ENCODE results near the gene RIMKLA. TPM values are rescaled to one million over a fixed set of nuclear protein-coding genes. Genes with fewer than 3 reads are reported as not detected.

Gene RIMKLA
- total RNA-seq, 1 donor from 2014 or later, result 0.20 TPM

GRCh38 chr1:42385283-42385682, 4.7 kb downstream of the RIMKLA start:
- Histone ChIP-seq H3K4me2 (ENCODE audit: low read length) (no peak overlapping the region), H3K27me3 (ENCODE audit: insufficient read depth, low read length) (peaks cover 22% of the 10 kb centered on the region), H3K36me3 (ENCODE audit: insufficient read depth, low read length) (no peaks in the 10 kb centered on the region), H3K4me3 (ENCODE audit: insufficient read depth, low read depth, low read length) (no peak overlapping the region), H3K9me3 (ENCODE audit: insufficient read depth, low read depth, low read length) (no peaks in the 10 kb centered on the region), H3K79me2 (ENCODE audit: insufficient read depth, low read length) (no peaks in the 10 kb centered on the region), H3K9ac (ENCODE audit: low read length) (no peak overlapping the region), H2AFZ (ENCODE audit: low read depth, low read length) (no peak overlapping the region), H3K27ac (ENCODE audit: low read depth, low read length) (no peak overlapping the region), H4K20me1 (ENCODE audit: insufficient read depth, low read length) (no peaks in the 10 kb centered on the region), H3K4me1 (ENCODE audit: insufficient read depth, low read length) (no peaks in the 10 kb centered on the region)
- TF ChIP-seq CTCF (IDR thresholded peaks at IDR 0.05; ENCODE audit: insufficient read depth, low read depth, low read length) (no peak), EZH2 (IDR thresholded peaks at IDR 0.05; ENCODE audit: insufficient read depth, low read length) (no peak)
- no peak for FAIRE-seq
- peak; percentile 2 for DNase-seq (ENCODE audit: low read depth)
- no peaks in the 10 kb centered on the region for H3K9me3 Mint-ChIP-seq (ENCODE audit: unreplicated experiment)
- no peaks in the 10 kb centered on the region for H3K4me1 Mint-ChIP-seq (ENCODE audit: low read depth, unreplicated experiment)
- H3K27me3 Mint-ChIP-seq (ENCODE audit: low read depth, unreplicated experiment), result peaks cover 18% of the 10 kb centered on the region
- no peaks in the 10 kb centered on the region for H3K36me3 Mint-ChIP-seq (ENCODE audit: low read depth, unreplicated experiment)
- no peak overlapping the region for H3K4me3 Mint-ChIP-seq (ENCODE audit: unreplicated experiment)
- no peak overlapping the region for H3K27ac Mint-ChIP-seq (ENCODE audit: unreplicated experiment)

DNA sequence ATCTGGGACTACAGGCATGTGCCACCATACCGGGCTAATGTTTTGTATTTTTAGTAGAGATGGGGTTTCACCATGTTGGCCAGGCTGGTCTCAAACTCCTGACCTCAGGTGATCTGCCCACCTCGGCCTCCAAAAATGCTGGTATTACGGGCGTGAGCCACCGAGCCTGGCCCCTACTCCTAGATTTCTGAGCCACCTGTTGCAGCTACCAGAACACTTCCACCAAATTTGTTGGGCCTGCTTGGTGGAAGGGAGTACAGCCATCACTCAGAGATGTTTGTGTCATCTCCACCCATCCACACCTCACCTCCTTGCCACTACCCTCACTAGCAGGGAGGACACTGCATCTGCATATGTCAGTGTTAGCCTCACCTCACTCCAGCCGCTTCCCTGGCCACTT, 5.5 kb downstream of the RIMKLA start:
- Mint-ChIP-seq H3K4me3 (ENCODE audit: unreplicated experiment) (no peak overlapping the region), H3K9me3 (ENCODE audit: unreplicated experiment) (no peaks in the 10 kb centered on the region), H3K36me3 (ENCODE audit: low read depth, unreplicated experiment) (no peaks in the 10 kb centered on the region), H3K4me1 (ENCODE audit: low read depth, unreplicated experiment) (no peaks in the 10 kb centered on the region), H3K27me3 (ENCODE audit: low read depth, unreplicated experiment) (peaks cover 18% of the 10 kb centered on the region), H3K27ac (ENCODE audit: unreplicated experiment) (no peak overlapping the region)
- Histone ChIP-seq H3K79me2 (ENCODE audit: insufficient read depth, low read length) (no peaks in the 10 kb centered on the region), H3K27ac (ENCODE audit: low read depth, low read length) (no peak overlapping the region), H3K4me2 (ENCODE audit: low read length) (no peak overlapping the region), H3K36me3 (ENCODE audit: insufficient read depth, low read length) (no peaks in the 10 kb centered on the region), H3K4me3 (ENCODE audit: insufficient read depth, low read depth, low read length) (no peak overlapping the region), H4K20me1 (ENCODE audit: insufficient read depth, low read length) (no peaks in the 10 kb centered on the region), H3K4me1 (ENCODE audit: insufficient read depth, low read length) (no peaks in the 10 kb centered on the region), H3K9ac (ENCODE audit: low read length) (no peak overlapping the region), H3K9me3 (ENCODE audit: insufficient read depth, low read depth, low read length) (no peaks in the 10 kb centered on the region), H3K27me3 (ENCODE audit: insufficient read depth, low read length) (peaks cover 25% of the 10 kb centered on the region), H2AFZ (ENCODE audit: low read depth, low read length) (no peak overlapping the region)
- no peak for TF ChIP-seq EZH2 (IDR thresholded peaks at IDR 0.05; ENCODE audit: insufficient read depth, low read length)
- no peak for TF ChIP-seq CTCF (IDR thresholded peaks at IDR 0.05; ENCODE audit: insufficient read depth, low read depth, low read length)
- DNase-seq (ENCODE audit: low read depth), result no peak
- no peak for FAIRE-seq

GRCh38 chr1:42392255-42392654, 11.7 kb downstream of the RIMKLA start:
- Histone ChIP-seq H3K27me3 (ENCODE audit: insufficient read depth, low read length) (peaks cover 13% of the 10 kb centered on the region), H3K4me2 (ENCODE audit: low read length) (no peak overlapping the region), H2AFZ (ENCODE audit: low read depth, low read length) (no peak overlapping the region), H3K4me1 (ENCODE audit: insufficient read depth, low read length) (no peaks in the 10 kb centered on the region), H3K79me2 (ENCODE audit: insufficient read depth, low read length) (no peaks in the 10 kb centered on the region), H3K27ac (ENCODE audit: low read depth, low read length) (no peak overlapping the region), H3K36me3 (ENCODE audit: insufficient read depth, low read length) (no peaks in the 10 kb centered on the region), H3K4me3 (ENCODE audit: insufficient read depth, low read depth, low read length) (no peak overlapping the region), H3K9me3 (ENCODE audit: insufficient read depth, low read depth, low read length) (no peaks in the 10 kb centered on the region), H3K9ac (ENCODE audit: low read length) (no peak overlapping the region), H4K20me1 (ENCODE audit: insufficient read depth, low read length) (no peaks in the 10 kb centered on the region)
- Mint-ChIP-seq H3K4me1 (ENCODE audit: low read depth, unreplicated experiment) (no peaks in the 10 kb centered on the region), H3K27ac (ENCODE audit: unreplicated experiment) (no peak overlapping the region), H3K36me3 (ENCODE audit: low read depth, unreplicated experiment) (no peaks in the 10 kb centered on the region), H3K4me3 (ENCODE audit: unreplicated experiment) (no peak overlapping the region), H3K27me3 (ENCODE audit: low read depth, unreplicated experiment) (no peaks in the 10 kb centered on the region), H3K9me3 (ENCODE audit: unreplicated experiment) (peaks cover 3% of the 10 kb centered on the region)
- FAIRE-seq (no peak), DNase-seq (ENCODE audit: low read depth) (no peak)
- TF ChIP-seq CTCF (IDR thresholded peaks at IDR 0.05; ENCODE audit: insufficient read depth, low read depth, low read length), result no peak
- no peak for TF ChIP-seq EZH2 (IDR thresholded peaks at IDR 0.05; ENCODE audit: insufficient read depth, low read length)
